ENCODE results near the gene KHDC4.

DNA sequence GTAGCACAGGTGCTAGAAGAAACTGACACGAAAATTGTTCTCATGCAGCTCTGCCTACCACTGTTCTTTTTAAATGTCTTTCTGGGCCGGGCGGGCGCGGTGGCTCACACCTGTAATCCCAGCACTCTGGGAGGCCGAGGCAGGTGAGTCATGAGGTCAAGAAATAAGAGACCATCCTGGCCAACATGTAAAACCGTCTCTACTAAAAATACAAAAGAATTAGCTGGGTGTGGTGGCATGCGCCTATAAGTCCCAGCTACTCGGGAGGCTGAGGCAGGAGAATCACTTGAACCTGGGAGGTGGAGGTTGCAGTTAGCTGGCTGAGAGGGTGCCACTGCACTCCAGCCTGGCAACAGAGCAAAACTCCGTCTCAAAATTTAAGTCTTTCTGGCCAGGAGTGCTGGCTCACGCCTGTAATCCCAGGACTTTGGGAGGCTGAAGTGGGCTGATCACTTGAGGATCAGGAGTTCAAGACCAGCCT is 22.1 kb downstream of the KHDC4 start:
- TF ChIP-seq, protein P1, sequence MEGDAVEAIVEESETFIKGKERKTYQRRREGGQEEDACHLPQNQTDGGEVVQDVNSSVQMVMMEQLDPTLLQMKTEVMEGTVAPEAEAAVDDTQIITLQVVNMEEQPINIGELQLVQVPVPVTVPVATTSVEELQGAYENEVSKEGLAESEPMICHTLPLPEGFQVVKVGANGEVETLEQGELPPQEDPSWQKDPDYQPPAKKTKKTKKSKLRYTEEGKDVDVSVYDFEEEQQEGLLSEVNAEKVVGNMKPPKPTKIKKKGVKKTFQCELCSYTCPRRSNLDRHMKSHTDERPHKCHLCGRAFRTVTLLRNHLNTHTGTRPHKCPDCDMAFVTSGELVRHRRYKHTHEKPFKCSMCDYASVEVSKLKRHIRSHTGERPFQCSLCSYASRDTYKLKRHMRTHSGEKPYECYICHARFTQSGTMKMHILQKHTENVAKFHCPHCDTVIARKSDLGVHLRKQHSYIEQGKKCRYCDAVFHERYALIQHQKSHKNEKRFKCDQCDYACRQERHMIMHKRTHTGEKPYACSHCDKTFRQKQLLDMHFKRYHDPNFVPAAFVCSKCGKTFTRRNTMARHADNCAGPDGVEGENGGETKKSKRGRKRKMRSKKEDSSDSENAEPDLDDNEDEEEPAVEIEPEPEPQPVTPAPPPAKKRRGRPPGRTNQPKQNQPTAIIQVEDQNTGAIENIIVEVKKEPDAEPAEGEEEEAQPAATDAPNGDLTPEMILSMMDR (conservative IDR thresholded peaks at IDR 0.05; ENCODE audit: low read depth, low read length), result no peak
- TF ChIP-seq EZH2 (IDR thresholded peaks at IDR 0.05; ENCODE audit: borderline replicate concordance, low read depth, low read length, poor library complexity, severe bottlenecking), result no peak
